HG02759 (cell line): Measurements from ENCODE around the gene S100PBP.
"Not testable (repeated sequence)": the region's sequence is repeated elsewhere in the genome, so short reads cannot be mapped to it uniquely, and the experiment has no call there.

ENCODE experiments used
- ATAC-seq: cut with Tn5 transposase; IDR thresholded peaks from one replicate; pipeline ENCODE4 v1.9.1; 2021; ENCODE audit warnings: mild to moderate bottlenecking, moderate library complexity; ENCODE audit not compliant: unreplicated experiment

Gene S100PBP

GRCh38 chr1:32898958-32899357, 81.5 kb downstream of the S100PBP start:
- ATAC-seq, result no peak

- ATAC-seq, result no peak
These were observed 82.3 kb downstream of the S100PBP start for GRCh38 chr1:32899586-32900296.

GRCh38 chr1:32900371-32900955, 83.0 kb downstream of the S100PBP start:
- no peak for ATAC-seq

GRCh38 chr1:32900956-32901822, 83.7 kb downstream of the S100PBP start, which contains the start of gene TMEM54:
Gene TMEM54, minus strand, starts transcription at chr1:32901389. Its CDS starts 151 bp downstream, at chr1:32901238.
- no peak for ATAC-seq

- no peak for ATAC-seq
These were observed 84.5 kb downstream of the S100PBP start for GRCh38 chr1:32901823-32902534.

GRCh38 chr1:32902535-32902920, 85.1 kb downstream of the S100PBP start:
- ATAC-seq, result no peak

- no peak for ATAC-seq
These were observed 86.7 kb downstream of the S100PBP start for GRCh38 chr1:32903991-32904785.

- ATAC-seq, result no peak
These were observed 87.3 kb downstream of the S100PBP start for GRCh38 chr1:32904797-32905196.

GRCh38 chr1:32905588-32905987, 88.1 kb downstream of the S100PBP start:
- not testable (repeated sequence) for ATAC-seq

- ATAC-seq, result no peak
These were observed 89.2 kb downstream of the S100PBP start for GRCh38 chr1:32906654-32907053.

GRCh38 chr1:32907435-32907834, 90.0 kb downstream of the S100PBP start:
- ATAC-seq, result no peak
